Body of pancreas (tissue), 4 donors: ENCODE measurements around the gene NDUFA12.

ENCODE experiments used
- POLR2A ChIP-seq, 3 donors: fragments of 450-650 bp; IDR thresholded peaks; one replicate each; pipeline ENCODE4 v1.6.1; 2016; ENCODE audit warnings: antibody characterized with exemption in 3 of 3, mild to moderate bottlenecking in 2 of 3
- TF ChIP-seq, protein P1 (sequence below), 7 experiments: fragments of 450-650 bp in 4 of 7; fragments of 200-600 bp in 3 of 7; sonication (generic) in 3 of 7; IDR thresholded peaks; one replicate each; pipeline ENCODE4 v1.5.1; 2016 to 2019; ENCODE audit warnings: antibody characterized with exemption in 7 of 7

GRCh38 chr12:94938583-94938982 is 64.9 kb downstream of the NDUFA12 start:
- TF ChIP-seq, protein P1, sequence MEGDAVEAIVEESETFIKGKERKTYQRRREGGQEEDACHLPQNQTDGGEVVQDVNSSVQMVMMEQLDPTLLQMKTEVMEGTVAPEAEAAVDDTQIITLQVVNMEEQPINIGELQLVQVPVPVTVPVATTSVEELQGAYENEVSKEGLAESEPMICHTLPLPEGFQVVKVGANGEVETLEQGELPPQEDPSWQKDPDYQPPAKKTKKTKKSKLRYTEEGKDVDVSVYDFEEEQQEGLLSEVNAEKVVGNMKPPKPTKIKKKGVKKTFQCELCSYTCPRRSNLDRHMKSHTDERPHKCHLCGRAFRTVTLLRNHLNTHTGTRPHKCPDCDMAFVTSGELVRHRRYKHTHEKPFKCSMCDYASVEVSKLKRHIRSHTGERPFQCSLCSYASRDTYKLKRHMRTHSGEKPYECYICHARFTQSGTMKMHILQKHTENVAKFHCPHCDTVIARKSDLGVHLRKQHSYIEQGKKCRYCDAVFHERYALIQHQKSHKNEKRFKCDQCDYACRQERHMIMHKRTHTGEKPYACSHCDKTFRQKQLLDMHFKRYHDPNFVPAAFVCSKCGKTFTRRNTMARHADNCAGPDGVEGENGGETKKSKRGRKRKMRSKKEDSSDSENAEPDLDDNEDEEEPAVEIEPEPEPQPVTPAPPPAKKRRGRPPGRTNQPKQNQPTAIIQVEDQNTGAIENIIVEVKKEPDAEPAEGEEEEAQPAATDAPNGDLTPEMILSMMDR (IDR thresholded peaks at IDR 0.05), result no peak
- no peak for TF ChIP-seq POLR2A (IDR thresholded peaks at IDR 0.05)
